Measurements from ENCODE around the gene TRIM2. TPM values are rescaled to one million over a fixed set of nuclear protein-coding genes. Genes with fewer than 3 reads are reported as not detected.

TRIM2 gene
- polyA plus RNA-seq, 1 donor = 105 TPM

- Histone ChIP-seq H3K4me1 (ENCODE audit: control insufficient read depth, insufficient read depth, low read length) (peaks cover 5% of the 10 kb centered on the region), H3K9me3 (ENCODE audit: control insufficient read depth, low read depth, low read length) (peaks cover 5% of the 10 kb centered on the region), H3K27ac (ENCODE audit: low read length) (no peak overlapping the region), H3K27me3 (ENCODE audit: control insufficient read depth, insufficient read depth, low read length) (no peaks in the 10 kb centered on the region), H3K4me3 (ENCODE audit: low read length) (no peak overlapping the region), H3K36me3 (ENCODE audit: control insufficient read depth, insufficient read depth, low read length) (peaks cover 71% of the 10 kb centered on the region)
- no CpG with 5 or more reads among the region's 4 CpGs for WGBS (ENCODE audit: insufficient coverage, low lambda C conversion rate)
- DNase-seq = no peak
Observed at GRCh38 chr4:153292897-153293741, 88.9 kb downstream of the TRIM2 start.

GRCh38 chr4:153293742-153294057, 89.5 kb downstream of the TRIM2 start:
- no peaks in the 10 kb centered on the region for H3K27me3 ChIP-seq (ENCODE audit: control insufficient read depth, insufficient read depth, low read length)
- H3K4me1 ChIP-seq (ENCODE audit: control insufficient read depth, insufficient read depth, low read length) = peaks cover 5% of the 10 kb centered on the region
- H3K36me3 ChIP-seq (ENCODE audit: control insufficient read depth, insufficient read depth, low read length) = peaks cover 73% of the 10 kb centered on the region
- H3K9me3 ChIP-seq (ENCODE audit: control insufficient read depth, low read depth, low read length) = no peaks in the 10 kb centered on the region
- no peak overlapping the region for H3K4me3 ChIP-seq (ENCODE audit: low read length)
- DNase-seq = no peak
- no peak overlapping the region for H3K27ac ChIP-seq (ENCODE audit: low read length)
- WGBS (ENCODE audit: insufficient coverage, low lambda C conversion rate) = no CpG with 5 or more reads among the region's 5 CpGs

- 83% methylated on average over 1 of the region's 1 CpG for WGBS (ENCODE audit: insufficient coverage, low lambda C conversion rate)
- Histone ChIP-seq H3K9me3 (ENCODE audit: control insufficient read depth, low read depth, low read length) (peaks cover 1% of the 10 kb centered on the region), H3K27me3 (ENCODE audit: control insufficient read depth, insufficient read depth, low read length) (no peaks in the 10 kb centered on the region), H3K36me3 (ENCODE audit: control insufficient read depth, insufficient read depth, low read length) (peaks cover 74% of the 10 kb centered on the region), H3K4me3 (ENCODE audit: low read length) (no peak overlapping the region), H3K4me1 (ENCODE audit: control insufficient read depth, insufficient read depth, low read length) (peaks cover 5% of the 10 kb centered on the region), H3K27ac (ENCODE audit: low read length) (no peak overlapping the region)
- DNase-seq = no peak
Observed at GRCh38 chr4:153294631-153295030, 90.4 kb downstream of the TRIM2 start.

- Histone ChIP-seq H3K27ac (ENCODE audit: low read length) (no peak overlapping the region), H3K36me3 (ENCODE audit: control insufficient read depth, insufficient read depth, low read length) (peaks cover 78% of the 10 kb centered on the region), H3K27me3 (ENCODE audit: control insufficient read depth, insufficient read depth, low read length) (no peaks in the 10 kb centered on the region), H3K9me3 (ENCODE audit: control insufficient read depth, low read depth, low read length) (peaks cover 7% of the 10 kb centered on the region), H3K4me3 (ENCODE audit: low read length) (no peak overlapping the region), H3K4me1 (ENCODE audit: control insufficient read depth, insufficient read depth, low read length) (peaks cover 5% of the 10 kb centered on the region)
- WGBS (ENCODE audit: insufficient coverage, low lambda C conversion rate) = no CpG with 5 or more reads among the region's 40 CpGs
- no peak for DNase-seq
Observed at GRCh38 chr4:153295131-153295755, 91.0 kb downstream of the TRIM2 start.

- whole genome bisulfite sequencing (ENCODE audit: insufficient coverage, low lambda C conversion rate) = 80% methylated on average over 1 of the region's 11 CpGs
- peaks cover 15% of the 10 kb centered on the region for H3K9me3 ChIP-seq (ENCODE audit: control insufficient read depth, low read depth, low read length)
- H3K4me1 ChIP-seq (ENCODE audit: control insufficient read depth, insufficient read depth, low read length) = peaks cover 5% of the 10 kb centered on the region
- H3K36me3 ChIP-seq (ENCODE audit: control insufficient read depth, insufficient read depth, low read length) = peaks cover 87% of the 10 kb centered on the region
- no peaks in the 10 kb centered on the region for H3K27me3 ChIP-seq (ENCODE audit: control insufficient read depth, insufficient read depth, low read length)
- H3K4me3 ChIP-seq (ENCODE audit: low read length) = no peak overlapping the region
- H3K27ac ChIP-seq (ENCODE audit: low read length) = no peak overlapping the region
- peak; percentile 35 for DNase-seq
Observed at GRCh38 chr4:153296040-153296823, 92.0 kb downstream of the TRIM2 start.

GRCh38 chr4:153297116-153297515, 92.9 kb downstream of the TRIM2 start:
- Histone ChIP-seq H3K36me3 (ENCODE audit: control insufficient read depth, insufficient read depth, low read length) (peaks cover 86% of the 10 kb centered on the region), H3K9me3 (ENCODE audit: control insufficient read depth, low read depth, low read length) (peaks cover 15% of the 10 kb centered on the region), H3K4me1 (ENCODE audit: control insufficient read depth, insufficient read depth, low read length) (peaks cover 5% of the 10 kb centered on the region), H3K27ac (ENCODE audit: low read length) (no peak overlapping the region), H3K4me3 (ENCODE audit: low read length) (no peak overlapping the region), H3K27me3 (ENCODE audit: control insufficient read depth, insufficient read depth, low read length) (no peaks in the 10 kb centered on the region)
- DNase-seq = no peak
- 94% methylated on average over 3 of the region's 8 CpGs for WGBS (ENCODE audit: insufficient coverage, low lambda C conversion rate)

- Histone ChIP-seq H3K36me3 (ENCODE audit: control insufficient read depth, insufficient read depth, low read length) (peaks cover 40% of the 10 kb centered on the region), H3K27me3 (ENCODE audit: control insufficient read depth, insufficient read depth, low read length) (no peaks in the 10 kb centered on the region), H3K27ac (ENCODE audit: low read length) (no peak overlapping the region), H3K4me1 (ENCODE audit: control insufficient read depth, insufficient read depth, low read length) (no peaks in the 10 kb centered on the region), H3K4me3 (ENCODE audit: low read length) (no peak overlapping the region), H3K9me3 (ENCODE audit: control insufficient read depth, low read depth, low read length) (no peaks in the 10 kb centered on the region)
- peak in 1 of 2 donors; percentile 20 for DNase-seq
- 80% methylated on average over 1 of the region's 1 CpG for WGBS (ENCODE audit: insufficient coverage, low lambda C conversion rate)
Observed at GRCh38 chr4:153310793-153311192, 106.5 kb downstream of the TRIM2 start.

- Histone ChIP-seq H3K4me3 (ENCODE audit: low read length) (no peak overlapping the region), H3K27me3 (ENCODE audit: control insufficient read depth, insufficient read depth, low read length) (no peaks in the 10 kb centered on the region), H3K9me3 (ENCODE audit: control insufficient read depth, low read depth, low read length) (no peaks in the 10 kb centered on the region), H3K4me1 (ENCODE audit: control insufficient read depth, insufficient read depth, low read length) (no peaks in the 10 kb centered on the region), H3K27ac (ENCODE audit: low read length) (no peak overlapping the region), H3K36me3 (ENCODE audit: control insufficient read depth, insufficient read depth, low read length) (peaks cover 38% of the 10 kb centered on the region)
- no CpG with 5 or more reads among the region's 1 CpG for WGBS (ENCODE audit: insufficient coverage, low lambda C conversion rate)
- DNase-seq = no peak
Observed at GRCh38 chr4:153314915-153315314, 110.7 kb downstream of the TRIM2 start.

GRCh38 chr4:153318696-153319320, 114.6 kb downstream of the TRIM2 start:
- Histone ChIP-seq H3K27me3 (ENCODE audit: control insufficient read depth, insufficient read depth, low read length) (no peaks in the 10 kb centered on the region), H3K4me3 (ENCODE audit: low read length) (no peak overlapping the region), H3K4me1 (ENCODE audit: control insufficient read depth, insufficient read depth, low read length) (no peaks in the 10 kb centered on the region), H3K9me3 (ENCODE audit: control insufficient read depth, low read depth, low read length) (no peaks in the 10 kb centered on the region), H3K27ac (ENCODE audit: low read length) (no peak overlapping the region), H3K36me3 (ENCODE audit: control insufficient read depth, insufficient read depth, low read length) (peaks cover 47% of the 10 kb centered on the region)
- DNase-seq = peak in 1 of 2 donors; percentile 42
- WGBS (ENCODE audit: insufficient coverage, low lambda C conversion rate) = 100% methylated on average over 2 of the region's 2 CpGs

- Histone ChIP-seq H3K36me3 (ENCODE audit: control insufficient read depth, insufficient read depth, low read length) (peaks cover 45% of the 10 kb centered on the region), H3K27me3 (ENCODE audit: control insufficient read depth, insufficient read depth, low read length) (no peaks in the 10 kb centered on the region), H3K4me3 (ENCODE audit: low read length) (no peak overlapping the region), H3K27ac (ENCODE audit: low read length) (no peak overlapping the region), H3K9me3 (ENCODE audit: control insufficient read depth, low read depth, low read length) (no peaks in the 10 kb centered on the region), H3K4me1 (ENCODE audit: control insufficient read depth, insufficient read depth, low read length) (peaks cover 2% of the 10 kb centered on the region)
- DNase-seq = no peak
- WGBS (ENCODE audit: insufficient coverage, low lambda C conversion rate) = 80% methylated on average over 3 of the region's 6 CpGs
Observed at GRCh38 chr4:153322791-153323190, 118.5 kb downstream of the TRIM2 start.
